Uterus (tissue), 4 donors: ENCODE results near the gene ACSF3. TPM values are rescaled to one million over a fixed set of nuclear protein-coding genes. Genes with fewer than 3 reads are reported as not detected.
"Not testable (repeated sequence)": the region's sequence is repeated elsewhere in the genome, so short reads cannot be mapped to it uniquely, and the experiment has no call there.

Experiments used
- DNase-seq, 2 donors: peaks; one replicate each; pipeline ENCODE4 v3.0.0-alpha.2; 2019 to 2020
- H3K27ac ChIP-seq, 2 donors: fragments of 200-600 bp; sonication (generic); 1 replicate in 1 of 2; 2 replicates in 1 of 2; pipeline ENCODE4 v1.5.1; 2016 to 2018
- H3K27me3 ChIP-seq, 2 donors: fragments of 200-600 bp; sonication (generic); one replicate each; pipeline ENCODE4 v1.5.1; 2018 to 2019; ENCODE audit warnings: control low read depth in 1 of 2
- H3K36me3 ChIP-seq, 2 donors: fragments of 200-600 bp; sonication (generic); one replicate each; pipeline ENCODE4 v1.5.1; 2019; ENCODE audit warnings: control low read depth in 1 of 2
- H3K4me1 ChIP-seq, 2 donors: fragments of 200-600 bp; sonication (generic); one replicate each; pipeline ENCODE4 v1.5.1; 2018 to 2019; ENCODE audit warnings: control low read depth in 1 of 2
- H3K4me3 ChIP-seq, 2 donors: fragments of 200-600 bp; sonication (generic); 1 replicate in 1 of 2; 2 replicates in 1 of 2; pipeline ENCODE4 v1.5.1; 2018 to 2019; ENCODE audit warnings: mild to moderate bottlenecking in 1 of 2
- H3K9me3 ChIP-seq, 2 donors: fragments of 200-600 bp; sonication (generic); one replicate each; pipeline ENCODE4 v1.5.1; 2019; ENCODE audit warnings: control low read depth in 1 of 2
- CTCF ChIP-seq, 4 experiments: fragments of 200-600 bp in 2 of 4; fragments of 450-650 bp in 2 of 4; sonication (generic) in 2 of 4; IDR thresholded peaks; one replicate each; pipeline ENCODE4 v1.5.1; 2016 to 2019; ENCODE audit warnings: antibody characterized with exemption in 4 of 4, mild to moderate bottlenecking in 2 of 4, moderate library complexity in 1 of 4
- POLR2A ChIP-seq, 2 donors: fragments of 450-650 bp; IDR thresholded peaks; one replicate each; pipeline ENCODE4 v1.6.1; 2016; ENCODE audit warnings: antibody characterized with exemption in 2 of 2, mild to moderate bottlenecking in 1 of 2, moderate library complexity in 1 of 2
- intact Hi-C: fragments of 100-400 bp; cut with DNase I; formaldehyde crosslinking; loops from one replicate; pipeline ENCODE4 v1.15.1; 2023; ENCODE audit warnings: low total_unique reads
- total RNA-seq, 4 donors: library from RNA; depleted of rRNA in 3 of 4; stranded (reverse); fragments of >200 nt in 3 of 4; gene quantifications; one replicate each; pipeline versions ENCODE4 v1.1.0 to v1.2.4, GENCODE V29; 2014 to 2023
- donor health status: DM: yes; HTN: yes; CAD: no.

The ACSF3 gene
- total RNA-seq, 4 donors from 2014 or later, result 7.4 to 39.0 (median 18.2) TPM

GRCh38 chr16:89070590-89070989 is 23.1 kb upstream of the ACSF3 start:
- TF ChIP-seq POLR2A (IDR thresholded peaks at IDR 0.05) (no peak), CTCF (IDR thresholded peaks at IDR 0.05) (no peak)
- no peak for DNase-seq
- no peaks in the 10 kb centered on the region for H3K9me3 ChIP-seq
- no peaks in the 10 kb centered on the region for H3K4me1 ChIP-seq
- intact Hi-C loops, result no loop called here
- no peak overlapping the region for H3K4me3 ChIP-seq
- no peaks in the 10 kb centered on the region for H3K27me3 ChIP-seq
- no peak overlapping the region for H3K27ac ChIP-seq
- no peaks in the 10 kb centered on the region for H3K36me3 ChIP-seq

- no peak overlapping the region for H3K4me3 ChIP-seq
- no peaks in the 10 kb centered on the region for H3K27me3 ChIP-seq
- no peak overlapping the region for H3K27ac ChIP-seq
- H3K36me3 ChIP-seq, result no peaks in the 10 kb centered on the region
- H3K9me3 ChIP-seq, result no peaks in the 10 kb centered on the region
- no peaks in the 10 kb centered on the region for H3K4me1 ChIP-seq
- TF ChIP-seq CTCF (IDR thresholded peaks at IDR 0.05) (no peak), POLR2A (IDR thresholded peaks at IDR 0.05) (no peak)
- intact Hi-C loops, result no loop called here
- DNase-seq, result no peak
Observed at GRCh38 chr16:89071686-89072547, 21.7 kb upstream of the ACSF3 start.

DNA sequence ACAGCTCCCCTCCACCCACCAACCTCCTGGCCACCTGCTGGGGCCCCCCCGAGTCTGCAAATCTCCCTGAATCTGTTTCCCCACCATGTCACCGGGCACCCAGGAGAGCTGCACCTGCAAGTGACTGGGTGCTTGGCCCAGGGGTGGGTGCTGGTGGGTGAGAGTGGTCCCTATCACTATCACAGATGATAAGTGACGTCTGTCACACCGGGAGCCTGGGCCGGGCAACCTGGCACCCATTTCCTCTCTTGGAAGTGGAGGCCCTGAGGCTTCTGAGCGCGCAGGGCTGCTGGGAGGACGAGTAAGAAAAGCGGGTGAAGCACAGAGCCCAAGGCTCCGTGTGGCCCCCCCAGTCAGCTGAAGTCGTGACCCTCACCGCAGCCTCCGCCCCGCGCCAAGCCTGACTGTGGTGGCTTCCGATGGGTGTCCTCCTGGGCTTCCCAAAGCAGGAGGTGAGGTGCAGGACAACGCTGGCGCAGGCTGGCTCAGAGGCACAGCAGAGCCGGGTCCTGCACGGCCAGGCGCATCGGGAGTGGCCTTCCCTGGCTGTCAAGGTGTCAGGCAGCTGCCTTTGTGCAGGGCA is 21.0 kb upstream of the ACSF3 start:
- H3K9me3 ChIP-seq, result no peaks in the 10 kb centered on the region
- no peak for DNase-seq
- TF ChIP-seq POLR2A (IDR thresholded peaks at IDR 0.05) (no peak), CTCF (IDR thresholded peaks at IDR 0.05) (no peak)
- no peaks in the 10 kb centered on the region for H3K4me1 ChIP-seq
- no peaks in the 10 kb centered on the region for H3K27me3 ChIP-seq
- no peaks in the 10 kb centered on the region for H3K36me3 ChIP-seq
- intact Hi-C loops, result no loop called here
- H3K27ac ChIP-seq, result no peak overlapping the region
- no peak overlapping the region for H3K4me3 ChIP-seq

- DNase-seq, result no peak
- Histone ChIP-seq H3K4me1 (no peaks in the 10 kb centered on the region), H3K9me3 (no peaks in the 10 kb centered on the region), H3K4me3 (no peak overlapping the region), H3K36me3 (no peaks in the 10 kb centered on the region), H3K27me3 (no peaks in the 10 kb centered on the region), H3K27ac (no peak overlapping the region)
- TF ChIP-seq POLR2A (IDR thresholded peaks at IDR 0.05) (no peak), CTCF (IDR thresholded peaks at IDR 0.05) (no peak)
- intact Hi-C loops, result no loop called here
Observed at GRCh38 chr16:89073346-89074071, 20.1 kb upstream of the ACSF3 start.

DNA sequence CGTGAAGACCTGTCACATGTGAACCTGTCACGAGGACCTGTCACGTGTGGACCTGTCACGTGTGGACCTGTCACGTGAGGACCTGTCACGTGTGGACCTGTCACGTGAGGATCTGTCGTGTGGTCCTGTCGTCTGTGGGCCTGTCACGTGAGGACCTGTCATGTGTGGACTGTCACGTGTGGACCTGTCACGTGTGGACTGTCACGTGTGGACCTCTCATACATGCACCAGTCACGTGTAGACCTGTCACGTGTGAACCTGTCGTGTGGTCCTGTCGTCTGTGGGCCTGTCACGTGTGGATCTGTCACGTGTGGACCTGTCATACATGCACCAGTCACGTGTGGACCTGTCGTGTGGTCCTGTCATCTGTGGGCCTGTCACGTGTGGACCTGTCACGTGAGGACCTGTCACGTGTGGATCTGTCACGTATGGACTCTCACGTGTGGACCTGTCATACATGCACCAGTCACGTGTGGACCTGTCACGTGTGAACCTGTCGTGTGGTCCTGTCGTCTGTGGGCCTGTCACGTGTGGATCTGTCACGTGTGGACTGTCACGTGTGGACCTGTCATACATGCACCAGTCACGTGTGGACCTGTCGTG is 19.5 kb upstream of the ACSF3 start:
- H3K4me3 ChIP-seq, DNase-seq, H3K4me1 ChIP-seq, H3K27ac ChIP-seq, H3K27me3 ChIP-seq, H3K9me3 ChIP-seq, H3K36me3 ChIP-seq, intact Hi-C loops: not testable (repeated sequence)
